KBM-7 (cell line): ENCODE measurements around the gene TBC1D9.

Experiments
- DNase-seq: peaks from one replicate; pipeline ENCODE4 v3.0.0-alpha.2; 2015
- in situ Hi-C: fragments of 300-500 bp; cut with MboI; formaldehyde crosslinking; loops from 2 replicates; pipeline ENCODE4 v1.14.3; 2020; ENCODE audit warnings: low sequenced_read_pairs, low pct_unique_long_range_greater_than_20kb, mixed read lengths

The TBC1D9 gene

GRCh38 chr4:140640150-140640748, 115.9 kb downstream of the TBC1D9 start:
- no peak for DNase-seq
- in situ Hi-C loops: loop anchor here (25.0 kb wide), 1 partner anchor 197 kb away; no protein-coding TSS in a partner anchor

GRCh38 chr4:140639066-140639465, 117.1 kb downstream of the TBC1D9 start:
- in situ Hi-C loops: loop anchor here (25.0 kb wide), 1 partner anchor 198 kb away; no protein-coding TSS in a partner anchor
- no peak for DNase-seq

GRCh38 chr4:140637836-140638235, 118.3 kb downstream of the TBC1D9 start:
- in situ Hi-C loops: loop anchor here (25.0 kb wide), 1 partner anchor 199 kb away; no protein-coding TSS in a partner anchor
- DNase-seq: peak; percentile 47

- in situ Hi-C loops: loop anchor here (25.0 kb wide), 1 partner anchor 202 kb away; no protein-coding TSS in a partner anchor
- no peak for DNase-seq
Observed at GRCh38 chr4:140635606-140636005, 120.6 kb downstream of the TBC1D9 start.

- in situ Hi-C loops: loop anchor here (25.0 kb wide), 1 partner anchor 203 kb away; no protein-coding TSS in a partner anchor
- no peak for DNase-seq
Observed at GRCh38 chr4:140633951-140634350, 122.2 kb downstream of the TBC1D9 start.

GRCh38 chr4:140633124-140633523, 123.1 kb downstream of the TBC1D9 start:
- DNase-seq: no peak
- in situ Hi-C loops: loop anchor here (25.0 kb wide), 1 partner anchor 204 kb away; no protein-coding TSS in a partner anchor

- in situ Hi-C loops: loop anchor here (25.0 kb wide), 1 partner anchor 207 kb away; no protein-coding TSS in a partner anchor
- DNase-seq: no peak
Observed at GRCh38 chr4:140630246-140630645, 125.9 kb downstream of the TBC1D9 start.

- in situ Hi-C loops: loop anchor here (25.0 kb wide), 1 partner anchor 209 kb away; no protein-coding TSS in a partner anchor
- DNase-seq: no peak
Observed at GRCh38 chr4:140628016-140628415, 128.2 kb downstream of the TBC1D9 start.

GRCh38 chr4:140626661-140627376, 129.4 kb downstream of the TBC1D9 start:
- no peak for DNase-seq
- in situ Hi-C loops: loop anchor here (25.0 kb wide), 1 partner anchor 210 kb away; no protein-coding TSS in a partner anchor

- in situ Hi-C loops: loop anchor here (25.0 kb wide), 1 partner anchor 260 kb away; the partner anchor contains the start of gene SCOC
Observed at GRCh38 chr4:140622333-140622958, 133.7 kb downstream of the TBC1D9 start.

GRCh38 chr4:140621161-140621560, 135.0 kb downstream of the TBC1D9 start:
- in situ Hi-C loops: loop anchor here (25.0 kb wide), 1 partner anchor 259 kb away; the partner anchor contains the start of gene SCOC
- no peak for DNase-seq

More at GRCh38 chr4:140622333-140622958, 133.7 kb downstream of the TBC1D9 start:
- DNase-seq: no peak

- in situ Hi-C loops: loop anchor here (25.0 kb wide), 1 partner anchor 255 kb away; the partner anchor contains the start of gene SCOC
- DNase-seq: no peak
Observed at GRCh38 chr4:140617499-140618248, 138.5 kb downstream of the TBC1D9 start.

- in situ Hi-C loops: loop anchor here (25.0 kb wide), 1 partner anchor 253 kb away; the partner anchor contains the start of gene SCOC
- no peak for DNase-seq
Observed at GRCh38 chr4:140615451-140615850, 140.7 kb downstream of the TBC1D9 start.

- in situ Hi-C loops: loop anchor here (25.0 kb wide), 1 partner anchor 250 kb away; the partner anchor contains the start of gene SCOC
- DNase-seq: no peak
Observed at GRCh38 chr4:140612357-140612756, 143.8 kb downstream of the TBC1D9 start.

- in situ Hi-C loops: loop anchor here (25.0 kb wide), 1 partner anchor 250 kb away; the partner anchor contains the start of gene SCOC
- DNase-seq: no peak
Observed at GRCh38 chr4:140611854-140612253, 144.3 kb downstream of the TBC1D9 start.

- in situ Hi-C loops: loop anchor here (25.0 kb wide), 1 partner anchor 247 kb away; the partner anchor contains the start of gene SCOC
- DNase-seq: peak; percentile 68
Observed at GRCh38 chr4:140609548-140610425, 146.4 kb downstream of the TBC1D9 start.

GRCh38 chr4:140607852-140608251, 148.3 kb downstream of the TBC1D9 start:
- in situ Hi-C loops: loop anchor here (25.0 kb wide), 1 partner anchor 246 kb away; the partner anchor contains the start of gene SCOC
- no peak for DNase-seq
